ENCODE measurements around the gene PDIA5. TPM values are rescaled to one million over a fixed set of nuclear protein-coding genes. Genes with fewer than 3 reads are reported as not detected.

PDIA5 gene
- total and polyA plus RNA-seq, 2 donors (not counting 1 experiment from before 2014, with no cell fraction given), result 2.6 to 3.8 TPM

GRCh38 chr3:123130079-123130750, 63.4 kb downstream of the PDIA5 start:
- Histone ChIP-seq H2AFZ (ENCODE audit: insufficient read depth, low read depth, low read length, poor library complexity, severe bottlenecking) (no peak overlapping the region), H3K9ac (ENCODE audit: low read length) (no peak overlapping the region), H3K79me2 (ENCODE audit: control insufficient read depth, insufficient read depth, low read length) (no peaks in the 10 kb centered on the region), H3K4me1 (ENCODE audit: control insufficient read depth in 2 of 2, insufficient read depth in 2 of 2, low read length in 2 of 2) (no peaks in the 10 kb centered on the region), H3K4me2 (replicated peaks; ENCODE audit: low read depth, low read length, poor library complexity, severe bottlenecking) (no peak overlapping the region), H3K27me3 (replicated peaks in 1 of 4; ENCODE audit: control extremely low read depth in 1 of 4, control insufficient read depth in 3 of 4, insufficient read depth in 4 of 4, low read length in 3 of 4) (no peaks in the 10 kb centered on the region), H4K20me1 (ENCODE audit: control insufficient read depth, insufficient read depth, low read length, poor library complexity, severe bottlenecking) (no peaks in the 10 kb centered on the region), H3K9me3 (ENCODE audit: control extremely low read depth in 1 of 3, control insufficient read depth in 2 of 3, insufficient read depth in 1 of 3, low read length in 2 of 3) (no peaks in the 10 kb centered on the region), H3K36me3 (replicated peaks in 1 of 2; ENCODE audit: control extremely low read depth in 1 of 2, control insufficient read depth in 1 of 2, extremely low read depth in 1 of 2, insufficient read depth in 2 of 2, low read length in 1 of 2) (peaks cover 3 to 5% of the 10 kb centered on the region in 2 experiments), H3K27ac (ENCODE audit: low read length in 2 of 2) (no peak overlapping the region), H3K4me3 (ENCODE audit: control extremely low read depth in 1 of 5, extremely low read depth in 1 of 5, insufficient read depth in 1 of 5, low read depth in 2 of 5, low read length in 4 of 5) (no peak overlapping the region)
- ChIA-PET CTCF (interaction anchor here (0.5 kb wide), 1 partner anchor 94 kb away, joined by 4 read pairs; no protein-coding TSS in a partner anchor), POLR2A (no interaction called here)
- ATAC-seq (ENCODE audit: low read depth) (no peak), DNase-seq (no peak)
- TF ChIP-seq CTCF (IDR thresholded peaks at IDR 0.05) (no peak), EZH2 (IDR thresholded peaks at IDR 0.05; ENCODE audit: borderline replicate concordance, insufficient read depth, low read depth, low read length, poor library complexity, severe bottlenecking) (no peak)
- WGBS (ENCODE audit: insufficient coverage), result 95% methylated on average over 12 of the region's 12 CpGs
- H3K27ac Mint-ChIP-seq, result no peak overlapping the region
- no peaks in the 10 kb centered on the region for H3K9me3 Mint-ChIP-seq (ENCODE audit: insufficient read depth)
- no peaks in the 10 kb centered on the region for H3K27me3 Mint-ChIP-seq
- H3K4me1 Mint-ChIP-seq, result no peaks in the 10 kb centered on the region
- intact Hi-C loops (cut with micrococcal nuclease), result no loop called here
- no peak overlapping the region for H3K4me3 Mint-ChIP-seq

GRCh38 chr3:123134671-123135070, 67.8 kb downstream of the PDIA5 start:
- peaks cover 3 to 6% of the 10 kb centered on the region in 2 experiments for H3K36me3 ChIP-seq (replicated peaks in 1 of 2; ENCODE audit: control extremely low read depth in 1 of 2, control insufficient read depth in 1 of 2, extremely low read depth in 1 of 2, insufficient read depth in 2 of 2, low read length in 1 of 2)
- no peak for DNase-seq
- WGBS (ENCODE audit: insufficient coverage), result 88% methylated on average over 10 of the region's 10 CpGs
- no peak overlapping the region for H3K9ac ChIP-seq (ENCODE audit: low read length)
- no peaks in the 10 kb centered on the region for H3K79me2 ChIP-seq (ENCODE audit: control insufficient read depth, insufficient read depth, low read length)
- intact Hi-C loops (cut with micrococcal nuclease), result no loop called here
- no peak overlapping the region for H2AFZ ChIP-seq (ENCODE audit: insufficient read depth, low read depth, low read length, poor library complexity, severe bottlenecking)
- H4K20me1 ChIP-seq (ENCODE audit: control insufficient read depth, insufficient read depth, low read length, poor library complexity, severe bottlenecking), result no peaks in the 10 kb centered on the region
- ChIA-PET POLR2A (no interaction called here), CTCF (no interaction called here)
- H3K9me3 ChIP-seq (ENCODE audit: control extremely low read depth in 1 of 3, control insufficient read depth in 2 of 3, insufficient read depth in 1 of 3, low read length in 2 of 3), result no peaks in the 10 kb centered on the region
- no peaks in the 10 kb centered on the region for H3K4me1 Mint-ChIP-seq
- H3K27ac ChIP-seq (ENCODE audit: low read length in 2 of 2), result no peak overlapping the region
- no peak overlapping the region for H3K4me3 ChIP-seq (ENCODE audit: control extremely low read depth in 1 of 5, extremely low read depth in 1 of 5, insufficient read depth in 1 of 5, low read depth in 2 of 5, low read length in 4 of 5)
- TF ChIP-seq EZH2 (IDR thresholded peaks at IDR 0.05; ENCODE audit: borderline replicate concordance, insufficient read depth, low read depth, low read length, poor library complexity, severe bottlenecking) (no peak), CTCF (IDR thresholded peaks at IDR 0.05) (no peak)
- H3K4me2 ChIP-seq (replicated peaks; ENCODE audit: low read depth, low read length, poor library complexity, severe bottlenecking), result no peak overlapping the region
- H3K27me3 Mint-ChIP-seq, result no peaks in the 10 kb centered on the region
- H3K27me3 ChIP-seq (replicated peaks in 1 of 4; ENCODE audit: control extremely low read depth in 1 of 4, control insufficient read depth in 3 of 4, insufficient read depth in 4 of 4, low read length in 3 of 4), result no peaks in the 10 kb centered on the region
- H3K9me3 Mint-ChIP-seq (ENCODE audit: insufficient read depth), result no peaks in the 10 kb centered on the region
- H3K4me3 Mint-ChIP-seq, result no peak overlapping the region
- H3K27ac Mint-ChIP-seq, result no peak overlapping the region
- no peak for ATAC-seq (ENCODE audit: low read depth)
- H3K4me1 ChIP-seq (ENCODE audit: control insufficient read depth in 2 of 2, insufficient read depth in 2 of 2, low read length in 2 of 2), result no peaks in the 10 kb centered on the region
